ENCODE measurements around the gene TEC.

The TEC gene

GRCh38 chr4:48267574-48267973 is 2.1 kb downstream of the TEC start:
- no peak for DNase-seq

- no peak for DNase-seq
These were observed 2.9 kb downstream of the TEC start for GRCh38 chr4:48266781-48267180.

- DNase-seq, result no peak
These were observed 6.7 kb downstream of the TEC start for GRCh38 chr4:48262926-48263325.

- DNase-seq, result no peak
These were observed 7.2 kb downstream of the TEC start for GRCh38 chr4:48262484-48262883.

GRCh38 chr4:48261281-48261680 is 8.4 kb downstream of the TEC start:
- no peak for DNase-seq

- no peak for DNase-seq
These were observed 9.9 kb downstream of the TEC start for GRCh38 chr4:48259748-48260147.

GRCh38 chr4:48258845-48259397 is 10.7 kb downstream of the TEC start:
- DNase-seq, result no peak

- no peak for DNase-seq
These were observed 13.7 kb downstream of the TEC start for GRCh38 chr4:48255959-48256342.

- DNase-seq, result no peak
These were observed 14.3 kb downstream of the TEC start for GRCh38 chr4:48255072-48255958.

- DNase-seq, result no peak
These were observed 15.1 kb downstream of the TEC start for GRCh38 chr4:48254381-48255071.

- DNase-seq, result no peak
These were observed 17.3 kb downstream of the TEC start for GRCh38 chr4:48252313-48252712.

- DNase-seq, result no peak
These were observed 18.7 kb downstream of the TEC start for GRCh38 chr4:48250980-48251379.

- no peak for DNase-seq
These were observed 19.3 kb downstream of the TEC start for GRCh38 chr4:48250343-48250742.

- no peak for DNase-seq
These were observed 20.3 kb downstream of the TEC start for GRCh38 chr4:48249378-48249777.

GRCh38 chr4:48248559-48248953 is 21.1 kb downstream of the TEC start:
- no peak for DNase-seq

- no peak for DNase-seq
These were observed 21.6 kb downstream of the TEC start for GRCh38 chr4:48247878-48248558.

- DNase-seq, result no peak
These were observed 22.3 kb downstream of the TEC start for GRCh38 chr4:48247142-48247877.

- DNase-seq, result no peak
These were observed 25.0 kb downstream of the TEC start for GRCh38 chr4:48244665-48245064.

- DNase-seq, result no peak
These were observed 25.8 kb downstream of the TEC start for GRCh38 chr4:48243887-48244286.

- no peak for DNase-seq
These were observed 26.2 kb downstream of the TEC start for GRCh38 chr4:48243429-48243828.

GRCh38 chr4:48242511-48243195 is 27.0 kb downstream of the TEC start:
- DNase-seq, result no peak

GRCh38 chr4:48241731-48242130 is 27.9 kb downstream of the TEC start:
- DNase-seq, result no peak
